HG03575 (cell line): Measurements from ENCODE around the gene MMP11.

Source experiments
- ATAC-seq: cut with Tn5 transposase; IDR thresholded peaks from one replicate; pipeline ENCODE4 v1.9.1; 2021; ENCODE audit not compliant: unreplicated experiment, insufficient number of reproducible peaks, low FRiP score; ENCODE audit errors: extremely low read depth

MMP11 gene

GRCh38 chr22:23756891-23757290, 15.8 kb upstream of the MMP11 start:
- no peak for ATAC-seq

- no peak for ATAC-seq
Observed at GRCh38 chr22:23759566-23759965, 13.1 kb upstream of the MMP11 start.

GRCh38 chr22:23760056-23760455, 12.6 kb upstream of the MMP11 start:
- no peak for ATAC-seq

- ATAC-seq, result no peak
Observed at GRCh38 chr22:23762842-23763578, 9.6 kb upstream of the MMP11 start, which contains the start of gene C22orf15. Gene C22orf15 (plus strand): TSS chr22:23762990. CDS start chr22:23763307, 317 bp downstream.

DNA sequence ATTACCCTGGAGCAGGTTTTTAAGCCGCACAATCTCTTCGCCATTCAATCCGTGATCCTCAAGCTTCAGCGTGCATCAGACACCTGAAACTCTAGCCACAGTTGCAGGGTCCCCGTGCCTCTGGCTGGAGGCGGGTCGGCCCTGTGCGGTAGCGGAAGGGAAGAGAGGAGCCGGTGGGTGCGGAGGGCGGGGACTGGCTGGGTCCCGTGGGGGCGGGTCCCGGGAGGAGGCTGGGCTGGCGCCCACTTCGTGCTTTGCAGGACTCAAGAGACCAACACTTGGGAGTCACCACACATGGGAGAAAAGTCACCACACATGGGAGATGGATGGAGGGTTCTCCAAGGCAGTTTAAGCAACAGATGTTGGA, 9.1 kb upstream of the MMP11 start:
- no peak for ATAC-seq

- no peak for ATAC-seq
Observed at GRCh38 chr22:23763954-23764353, 8.7 kb upstream of the MMP11 start.

GRCh38 chr22:23764899-23765881, 7.5 kb upstream of the MMP11 start:
- no peak for ATAC-seq

DNA sequence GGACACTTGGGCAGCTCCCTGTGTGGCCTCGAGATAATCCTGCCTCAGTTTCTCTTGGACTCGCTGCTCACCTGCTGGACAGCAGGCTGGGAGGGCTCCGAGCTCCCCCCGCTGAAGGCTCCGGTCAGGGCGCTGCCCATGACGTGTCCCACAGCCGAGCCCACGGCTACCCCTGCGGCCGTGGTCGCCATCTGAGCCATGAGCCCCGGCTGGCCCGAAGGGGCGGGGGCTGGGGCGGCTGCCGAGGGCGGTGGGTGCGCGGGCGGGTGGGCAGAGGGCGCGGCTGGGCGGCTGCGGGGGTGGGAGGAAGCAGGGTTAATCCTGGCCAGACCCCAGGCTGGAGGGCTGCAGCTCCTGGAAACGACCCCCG, 5.4 kb upstream of the MMP11 start:
- ATAC-seq, result no peak

GRCh38 chr22:23767673-23768548, 4.7 kb upstream of the MMP11 start, which contains the start of gene CHCHD10:
Gene CHCHD10 (minus strand): TSS chr22:23767972. CDS start chr22:23767874, 98 bp downstream.
- no peak for ATAC-seq

- no peak for ATAC-seq
Observed at GRCh38 chr22:23769321-23769965, 3.2 kb upstream of the MMP11 start.

DNA sequence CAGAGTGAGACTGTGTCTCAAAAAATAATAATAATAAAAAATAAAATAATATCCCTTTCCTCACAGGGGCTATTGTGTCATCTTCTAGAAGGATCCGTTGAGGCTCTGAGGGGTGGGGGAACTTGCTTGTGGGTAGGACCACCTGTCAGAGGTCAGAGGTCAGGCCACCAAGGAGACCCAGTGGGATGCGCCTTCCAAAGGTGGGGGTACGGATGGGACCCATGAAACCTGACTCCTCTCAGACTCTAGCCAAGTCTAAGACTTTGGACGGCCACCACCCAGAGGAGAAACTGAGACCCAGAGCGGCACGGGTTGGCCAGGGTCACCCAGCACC, 367 bp upstream of the MMP11 start:
- ATAC-seq, result no peak

DNA sequence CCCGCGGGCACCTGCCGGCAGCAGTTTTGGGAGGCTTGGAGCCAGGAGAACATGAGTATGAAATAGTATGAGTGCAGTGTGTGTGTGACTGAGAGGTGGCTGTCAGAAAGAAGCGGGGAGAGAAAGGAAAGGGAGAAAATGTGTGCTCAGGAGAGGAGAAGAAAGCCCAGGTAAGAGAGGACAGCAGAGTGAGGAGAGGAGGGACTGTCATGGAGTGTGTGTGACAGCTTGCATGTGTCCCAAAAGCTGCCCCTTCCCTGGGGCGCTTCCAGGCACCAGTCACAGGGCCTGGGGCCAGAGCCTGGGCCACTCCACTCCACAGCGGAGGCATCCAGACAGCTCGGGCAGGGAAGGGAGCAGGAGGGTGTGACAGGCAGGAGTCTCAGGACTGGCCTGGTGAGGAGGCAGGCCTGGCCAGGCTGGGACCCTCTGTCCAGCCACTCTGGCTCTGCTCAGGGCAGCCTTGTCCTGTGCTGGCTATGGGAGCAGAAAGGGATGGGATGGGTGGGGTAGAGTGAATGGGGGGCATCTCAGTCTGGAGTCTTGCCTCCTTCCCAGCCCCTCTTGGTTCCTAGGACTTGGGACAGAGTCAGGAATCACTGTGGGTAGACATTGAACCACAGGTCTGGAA, 949 bp downstream of the MMP11 start:
- no peak for ATAC-seq

DNA sequence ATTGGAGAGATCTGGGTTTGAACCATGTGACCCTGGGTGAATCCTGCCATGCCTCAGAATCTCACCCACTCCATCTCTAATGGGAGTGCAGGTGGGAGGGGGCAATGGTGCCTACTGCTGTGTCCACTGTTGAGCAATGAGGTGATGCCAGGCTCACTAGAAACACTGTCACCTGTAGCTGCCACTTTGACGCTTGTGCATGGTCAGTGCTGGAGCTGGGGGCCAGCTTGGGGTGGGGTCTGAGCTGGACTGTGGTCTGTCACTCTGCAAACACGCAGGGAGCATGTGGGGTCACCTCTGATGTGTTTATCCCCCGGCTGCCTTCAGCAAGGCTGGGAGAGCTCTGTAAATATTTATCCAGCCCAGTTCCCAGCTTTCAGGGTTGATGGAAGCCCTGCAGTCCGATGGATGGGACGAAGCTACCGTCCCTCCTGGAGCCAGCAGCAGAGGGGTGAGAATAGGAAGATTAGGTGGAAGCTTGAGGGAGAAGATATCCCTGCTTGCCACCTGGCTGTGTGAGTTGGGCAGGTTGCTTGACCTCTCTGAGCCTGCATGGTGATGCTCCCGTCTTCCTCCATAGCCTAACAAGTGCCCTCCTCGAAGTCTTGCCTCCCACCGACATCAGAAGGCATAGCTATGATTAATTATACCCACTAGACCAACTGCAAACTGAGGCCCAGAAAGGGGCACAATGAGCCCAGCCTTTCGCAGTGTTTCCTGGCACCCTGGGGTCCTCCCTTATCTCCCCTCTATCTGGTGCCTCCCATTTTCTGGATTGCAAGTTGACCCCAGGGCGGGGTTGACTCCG, 1.7 kb downstream of the MMP11 start:
- ATAC-seq, result no peak

DNA sequence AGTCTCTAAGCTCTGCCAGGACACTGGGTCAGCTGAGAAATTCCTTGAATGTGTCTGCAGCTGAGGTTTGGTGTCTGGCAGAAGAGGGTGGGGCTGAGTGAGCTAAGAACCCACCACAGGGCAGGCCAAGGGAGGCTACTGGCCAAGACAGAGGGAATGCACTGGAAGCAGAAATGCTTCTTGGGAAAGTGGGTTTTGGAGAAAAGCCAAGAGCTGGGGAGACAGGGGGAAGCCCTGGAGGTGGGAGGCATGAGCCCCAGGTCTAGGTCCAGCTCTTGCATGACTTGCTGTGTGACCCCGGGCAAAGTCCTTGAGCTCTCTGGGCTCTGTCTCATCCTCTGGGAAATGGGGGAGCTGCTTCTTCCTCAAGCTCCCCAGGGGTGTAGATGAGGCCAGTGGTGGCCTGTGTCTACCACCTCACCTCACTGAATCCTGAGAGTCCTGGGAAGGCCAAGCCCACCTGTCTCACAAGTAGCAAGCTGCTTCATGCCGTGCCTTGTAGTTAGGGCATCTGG, 2.3 kb downstream of the MMP11 start:
- ATAC-seq, result no peak

DNA sequence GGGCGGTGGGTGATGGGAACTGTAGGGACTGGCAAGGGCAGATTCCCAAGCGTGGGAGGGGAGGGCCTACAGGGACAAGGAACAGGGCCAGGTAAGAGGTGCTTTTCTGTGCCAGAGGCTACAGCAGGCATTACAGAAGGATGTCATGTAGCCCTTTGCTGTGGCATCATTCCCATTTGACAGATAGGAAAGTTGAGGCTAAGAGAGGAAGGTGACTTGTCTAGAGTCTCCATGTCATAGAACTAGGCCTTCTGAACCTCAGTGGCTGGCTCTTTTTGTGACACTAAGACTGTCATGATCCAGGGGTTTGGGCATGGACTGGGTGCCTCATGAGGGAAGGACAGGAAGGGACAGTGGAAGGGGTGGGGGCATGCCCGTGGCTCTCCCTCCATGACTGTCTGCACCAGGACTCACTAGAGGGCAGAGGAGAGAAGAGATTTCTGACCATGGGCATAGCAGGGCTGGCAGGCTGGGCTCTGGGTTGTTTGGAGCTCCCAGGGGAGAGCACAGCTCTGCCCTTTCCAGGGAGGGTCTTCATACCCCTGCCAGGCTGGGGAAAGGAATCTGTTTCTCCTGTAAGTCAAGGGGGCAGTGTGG, 3.2 kb downstream of the MMP11 start:
- ATAC-seq, result no peak

GRCh38 chr22:23777776-23778576, 5.3 kb downstream of the MMP11 start:
- ATAC-seq, result no peak
